HG02571 (cell line): ENCODE data around the gene LRRC3B.

Experiments
- ATAC-seq: cut with Tn5 transposase; IDR thresholded peaks from one replicate; pipeline ENCODE4 v1.9.1; 2021; ENCODE audit warnings: mild to moderate bottlenecking, moderate library complexity; ENCODE audit not compliant: unreplicated experiment

The LRRC3B gene

GRCh38 chr3:26630669-26631389, 8.3 kb downstream of the LRRC3B start:
- no peak for ATAC-seq

DNA sequence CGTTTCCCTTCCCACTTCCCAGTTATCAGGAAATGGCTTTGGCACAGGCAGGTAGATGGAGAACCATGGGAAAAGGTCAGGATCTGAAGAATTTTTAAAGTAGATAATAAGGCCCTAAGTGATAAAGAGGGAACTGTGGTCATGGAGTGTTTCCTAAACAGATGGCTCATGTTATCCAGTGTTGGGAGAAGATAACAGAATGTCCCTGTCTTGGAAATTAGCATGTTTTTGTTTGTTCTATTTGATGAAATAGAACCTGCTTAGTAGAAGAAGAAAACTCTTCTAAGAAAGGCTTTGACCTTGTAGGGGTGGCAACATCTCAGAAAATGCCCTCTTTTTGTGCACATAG, 8.8 kb downstream of the LRRC3B start:
- ATAC-seq, result no peak

DNA sequence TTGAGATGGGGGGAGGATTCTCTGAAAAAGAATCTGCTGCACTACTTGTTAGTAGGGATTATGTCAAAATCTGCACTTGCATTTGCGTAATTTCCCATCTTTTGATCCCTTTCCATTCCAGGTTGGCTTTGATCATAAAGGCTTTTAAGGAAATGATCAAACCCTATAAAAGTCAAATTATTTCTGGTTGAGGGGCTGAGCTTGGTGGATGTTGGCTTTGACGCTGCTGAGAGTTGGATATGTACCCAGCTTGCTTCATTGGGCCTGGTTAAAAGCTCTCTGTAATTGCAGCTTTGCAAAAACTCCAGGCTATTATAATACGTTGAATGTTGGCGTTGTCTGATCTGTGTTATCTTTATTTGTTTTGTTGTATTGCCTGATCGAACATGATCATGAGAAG, 12.0 kb downstream of the LRRC3B start:
- ATAC-seq, result no peak

DNA sequence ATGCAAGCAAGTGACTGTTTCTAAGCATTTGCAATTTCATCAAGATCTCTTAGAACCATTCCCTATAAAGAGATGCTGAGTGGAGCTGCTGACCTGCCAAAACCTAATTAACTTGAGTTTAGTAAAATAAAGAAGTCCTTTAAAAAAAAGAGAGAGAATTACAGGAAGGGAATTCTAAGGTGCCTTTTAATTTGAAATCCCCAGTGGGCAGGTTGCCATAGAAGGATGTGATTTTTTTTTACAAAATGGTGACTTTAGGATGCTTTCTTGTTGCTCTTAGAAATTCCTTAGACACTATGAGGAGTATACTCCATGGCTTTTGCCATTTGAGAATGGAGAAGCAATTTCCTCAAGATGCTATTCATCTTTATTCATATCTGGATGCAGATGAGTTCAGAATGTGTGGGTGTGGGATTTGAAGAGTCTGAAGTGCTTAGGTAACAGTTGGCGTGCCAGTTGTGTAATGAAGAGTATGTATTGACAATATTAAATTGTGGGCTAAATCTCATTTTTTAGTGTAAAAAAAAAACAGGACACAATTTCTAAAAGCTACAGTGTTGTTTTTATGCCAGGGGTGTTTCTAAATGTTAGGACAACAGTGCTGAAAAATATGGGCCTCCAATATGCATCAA, 13.6 kb downstream of the LRRC3B start:
- no peak for ATAC-seq

DNA sequence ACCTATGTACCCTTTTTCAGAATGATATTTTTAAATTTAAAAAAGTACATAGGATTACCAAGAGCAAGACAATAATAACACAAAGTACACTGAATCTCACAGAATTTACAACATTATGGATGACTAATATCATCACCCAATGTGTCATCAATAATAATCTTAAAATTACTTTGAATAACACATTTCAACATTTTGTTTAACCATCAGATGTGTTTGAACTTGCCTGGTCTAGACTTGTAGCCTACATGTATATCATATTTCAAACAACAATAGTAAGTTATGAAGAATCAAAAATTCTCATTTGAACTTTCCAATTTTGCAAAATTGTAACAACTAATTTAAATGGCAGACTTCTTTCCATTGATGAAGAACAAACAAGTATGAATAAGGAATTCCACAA, 15.1 kb downstream of the LRRC3B start:
- no peak for ATAC-seq

DNA sequence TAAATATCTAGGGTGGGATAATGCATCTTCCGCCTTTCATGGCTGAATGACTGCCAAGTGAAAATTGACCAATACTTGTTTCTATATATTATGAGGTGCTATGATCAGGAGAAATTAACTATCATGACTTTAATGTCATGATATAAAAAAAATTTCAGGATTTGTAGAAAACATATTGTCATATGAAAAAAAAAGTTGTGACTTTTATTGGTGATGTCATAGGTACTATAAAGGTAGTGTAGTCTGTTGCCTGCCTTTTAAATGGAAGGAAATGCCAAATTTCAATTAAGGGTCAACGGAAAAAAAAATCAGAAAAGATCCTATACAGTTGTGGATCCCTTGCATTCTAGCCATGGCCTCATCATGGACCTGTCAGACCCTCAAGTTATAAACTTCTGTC, 15.5 kb downstream of the LRRC3B start:
- no peak for ATAC-seq

DNA sequence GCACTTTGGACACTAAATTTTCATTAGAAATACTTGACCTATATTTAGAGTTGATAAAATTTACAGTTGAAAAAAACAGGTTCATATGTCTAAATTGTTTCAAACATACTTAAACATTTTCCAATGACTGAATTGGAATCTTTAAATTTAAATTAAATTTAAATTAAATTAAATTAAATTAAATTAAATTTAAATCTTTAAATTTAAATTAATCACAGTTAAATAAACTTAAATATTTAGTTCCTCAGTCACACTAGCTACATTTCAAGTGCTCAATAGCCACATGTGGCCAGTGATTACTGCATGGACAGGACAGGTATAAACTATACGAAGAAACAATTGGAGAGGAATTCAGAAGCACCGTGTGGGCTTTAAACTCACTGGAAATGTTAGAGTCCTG, 16.8 kb downstream of the LRRC3B start:
- ATAC-seq, result no peak

DNA sequence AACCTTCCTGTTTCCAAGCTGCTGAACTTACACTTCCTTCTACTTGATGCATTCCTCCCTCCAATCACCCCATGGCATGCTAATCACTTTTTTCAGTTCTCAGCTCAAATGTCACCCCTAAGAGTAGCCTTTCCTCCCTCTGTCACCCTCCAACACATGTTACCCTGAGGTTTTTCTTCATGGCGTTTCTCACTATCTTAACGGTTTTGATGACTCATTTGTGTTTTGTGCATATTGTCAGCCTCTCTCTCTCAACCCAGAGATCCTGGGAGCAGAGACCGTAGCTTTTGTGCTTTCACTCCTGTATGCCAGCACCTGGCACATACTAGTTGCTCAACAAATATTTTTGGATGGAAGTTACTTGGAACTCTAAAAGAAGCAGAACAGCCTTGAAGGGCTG, 24.5 kb downstream of the LRRC3B start:
- ATAC-seq, result no peak

DNA sequence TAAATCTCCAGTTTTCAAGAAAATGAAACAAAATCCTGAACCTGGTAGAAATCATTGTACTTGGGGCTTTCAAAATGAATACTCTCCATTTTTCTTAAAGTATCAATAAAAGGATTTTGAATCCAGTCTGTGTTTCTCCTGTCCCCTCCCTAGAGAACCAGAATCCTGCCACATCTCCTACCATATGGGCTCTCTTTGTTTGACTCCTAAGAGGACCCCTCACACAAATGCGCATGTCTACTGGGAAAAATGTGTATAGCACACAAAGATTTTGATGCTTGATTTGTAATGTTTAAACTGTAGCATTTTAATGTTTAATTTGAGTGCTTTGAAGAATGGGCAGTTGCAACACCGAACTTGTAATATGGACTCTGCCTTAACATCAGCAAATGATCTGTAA, 25.9 kb downstream of the LRRC3B start:
- no peak for ATAC-seq

- ATAC-seq, result no peak
Observed at GRCh38 chr3:26652164-26652563, 29.6 kb downstream of the LRRC3B start.

GRCh38 chr3:26653811-26654425, 31.3 kb downstream of the LRRC3B start:
- ATAC-seq, result no peak

DNA sequence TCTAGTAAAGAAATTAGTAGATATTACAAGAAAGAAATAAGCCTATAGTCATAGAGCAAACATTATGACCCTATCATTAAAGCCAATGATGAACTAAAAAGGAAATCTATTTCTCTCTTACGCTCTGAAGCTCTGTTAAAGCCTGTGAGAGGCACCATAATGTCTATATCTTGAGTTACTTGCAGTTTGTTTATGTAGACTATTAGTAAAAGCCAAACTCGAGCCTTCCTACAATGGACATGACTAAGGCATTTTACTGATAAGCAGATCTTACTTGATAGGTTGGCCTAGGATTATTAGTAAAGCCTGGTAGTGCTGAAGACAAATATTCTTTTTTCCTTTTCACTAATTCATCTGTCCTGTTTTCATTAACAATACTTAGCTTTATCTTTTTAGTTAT, 32.7 kb downstream of the LRRC3B start:
- ATAC-seq, result no peak

DNA sequence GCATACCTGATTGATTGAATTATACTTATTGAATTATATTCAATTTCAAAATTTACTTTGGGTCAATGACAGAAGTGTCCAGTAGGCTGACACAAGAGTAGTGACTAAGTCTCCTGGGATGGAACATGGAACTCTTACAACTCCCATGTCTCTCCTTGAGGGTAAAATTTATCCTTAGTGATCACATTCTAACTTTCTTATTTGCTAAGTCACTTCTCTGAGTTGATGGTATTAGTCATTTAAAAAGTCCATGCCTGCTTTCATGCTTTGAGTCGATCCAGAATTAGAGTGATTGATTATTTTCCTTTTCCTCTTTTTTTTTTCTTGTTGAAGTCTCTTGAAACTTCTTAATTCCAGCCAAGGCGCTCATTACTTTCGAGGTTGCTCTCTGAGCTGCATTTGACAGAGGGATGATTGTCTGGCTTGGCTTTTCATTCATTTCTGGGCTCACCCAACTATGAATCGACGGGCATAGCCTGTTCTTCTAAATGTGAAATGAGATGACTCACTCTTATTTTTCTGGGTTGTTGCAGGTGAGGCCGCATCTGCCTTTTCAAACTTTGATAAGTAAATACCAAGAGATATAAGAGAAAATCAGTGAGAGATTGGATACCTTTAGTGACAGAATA, 34.9 kb downstream of the LRRC3B start:
- no peak for ATAC-seq

- ATAC-seq, result no peak
Observed at GRCh38 chr3:26668171-26668570, 45.6 kb downstream of the LRRC3B start.

GRCh38 chr3:26668696-26669095, 46.1 kb downstream of the LRRC3B start:
- ATAC-seq, result no peak

- ATAC-seq, result no peak
Observed at GRCh38 chr3:26675336-26675735, 52.8 kb downstream of the LRRC3B start.

DNA sequence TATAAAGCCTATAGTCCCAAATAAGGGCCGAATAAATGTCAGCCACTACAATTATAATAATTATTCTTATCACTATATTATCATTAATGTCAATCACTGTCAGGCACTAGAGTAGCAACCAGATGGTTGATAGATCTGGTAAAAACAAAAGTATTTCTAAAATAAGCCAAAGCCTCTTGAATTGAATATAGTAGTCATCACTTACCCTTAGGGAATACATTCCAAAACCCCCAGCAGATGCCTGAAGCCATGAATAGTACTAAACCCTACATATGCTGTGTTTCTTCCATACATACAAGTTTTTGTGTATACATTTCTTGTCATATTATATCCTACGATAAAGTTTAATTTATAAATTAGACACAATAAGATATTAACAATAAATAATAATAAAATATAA, 59.1 kb downstream of the LRRC3B start:
- ATAC-seq, result no peak

DNA sequence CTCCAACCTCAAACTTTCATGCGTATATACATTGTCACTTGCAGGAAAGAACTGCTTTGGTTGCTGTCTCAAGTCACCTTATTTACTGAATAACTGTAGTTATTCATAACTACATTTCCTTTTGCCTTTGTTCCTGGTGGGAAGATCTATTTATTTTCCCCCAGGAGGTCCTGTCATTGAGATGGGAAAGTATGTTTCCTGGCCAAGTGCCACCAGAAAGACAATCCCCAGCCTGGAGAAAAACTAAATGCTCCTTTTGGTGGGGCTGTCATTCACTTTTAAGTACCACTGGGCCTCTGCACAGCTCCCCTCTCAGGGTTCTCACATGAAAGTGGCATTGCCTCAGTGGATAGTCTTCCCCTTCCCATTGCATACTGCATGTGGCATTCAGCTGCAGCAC, 59.8 kb downstream of the LRRC3B start:
- no peak for ATAC-seq

DNA sequence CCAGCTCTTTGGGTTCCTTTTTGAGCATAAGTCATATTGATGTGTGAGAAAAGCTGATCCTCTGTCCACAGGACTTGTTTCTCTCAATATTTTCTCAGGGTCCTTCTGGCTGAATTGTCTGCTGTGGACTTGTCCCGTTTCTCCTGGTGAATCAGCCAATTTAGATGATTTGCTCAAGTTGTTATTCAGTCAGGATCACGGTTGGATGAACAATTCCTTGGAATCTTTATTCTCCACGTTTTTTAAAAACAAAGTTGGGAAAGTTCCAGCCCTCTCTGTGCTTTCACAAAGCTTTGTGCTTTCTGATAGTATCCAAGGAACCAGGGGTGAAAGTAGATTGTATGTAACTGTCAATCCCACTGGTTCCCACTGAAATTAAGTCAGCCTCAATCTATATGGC, 61.3 kb downstream of the LRRC3B start:
- ATAC-seq, result no peak

GRCh38 chr3:26687466-26687865, 64.9 kb downstream of the LRRC3B start:
- ATAC-seq, result no peak

- ATAC-seq, result no peak
Observed at GRCh38 chr3:26699553-26699952, 77.0 kb downstream of the LRRC3B start.

GRCh38 chr3:26703519-26703918, 80.9 kb downstream of the LRRC3B start:
- no peak for ATAC-seq
